H1 (cell line): ENCODE measurements around the gene TRAPPC2B. TPM values are rescaled to one million over a fixed set of nuclear protein-coding genes. Genes with fewer than 3 reads are reported as not detected.

Experiments used
- CTCF ChIA-PET: fragments of 300-600 bp; sonication (Branson Sonifier 250); formaldehyde crosslinking; loops from one replicate; lab custom pipeline; 2021; ENCODE audit not compliant: partially characterized antibody; lab: Charles Lee
- POLR2A ChIA-PET: fragments of 300-600 bp; sonication (Branson Sonifier 250); formaldehyde crosslinking; loops from one replicate; lab custom pipeline; 2021; ENCODE audit warnings: inconsistent platforms; ENCODE audit not compliant: partially characterized antibody; lab: Charles Lee
- DNase-seq, 2 experiments: peaks; one replicate each; pipeline versions ENCODE4 v3.0.0 to v3.0.0-alpha.2; 2010 to 2022; ENCODE audit warnings: low spot score in 2 of 2, low read depth in 1 of 2, mixed read lengths in 1 of 2
- FAIRE-seq: peaks from 2 replicates; lab custom pipeline; 2011; peaks lifted over from hg19 to GRCh38; lab: Jason Lieb, UNC
- H2AFZ ChIP-seq: 2 replicates; pipeline ENCODE4 v1.8.1; 2012; ENCODE audit warnings: low read length, inconsistent platforms
- H2AK5ac ChIP-seq: 2 replicates; pipeline ENCODE4 v1.6.1; 2013; ENCODE audit warnings: low read depth, low read length
- H2BK120ac ChIP-seq: replicated peaks from 2 replicates; pipeline ENCODE3; 2013; ENCODE audit warnings: low read depth, low read length, inconsistent platforms
- H2BK12ac ChIP-seq: 2 replicates; pipeline ENCODE4 v1.6.1; 2013; ENCODE audit warnings: low read depth, low read length
- H2BK15ac ChIP-seq: 2 replicates; pipeline ENCODE4 v1.6.1; 2013; ENCODE audit warnings: low read length
- H2BK20ac ChIP-seq: 2 replicates; pipeline ENCODE4 v1.6.1; 2013; ENCODE audit warnings: low read length
- H2BK5ac ChIP-seq: 2 replicates; pipeline ENCODE4 v1.6.1; 2013; ENCODE audit warnings: low read depth, low read length
- H3K14ac ChIP-seq: 2 replicates; pipeline ENCODE4 v1.6.1; 2013; ENCODE audit warnings: inconsistent platforms; ENCODE audit not compliant: insufficient read length
- H3K18ac ChIP-seq: 2 replicates; pipeline ENCODE4 v1.6.1; 2013; ENCODE audit warnings: low read length; ENCODE audit errors: extremely low read depth
- H3K23ac ChIP-seq: 2 replicates; pipeline ENCODE4 v1.6.1; 2013; ENCODE audit warnings: inconsistent platforms; ENCODE audit not compliant: insufficient read length
- H3K23me2 ChIP-seq: 2 replicates; pipeline ENCODE4 v1.6.1; 2013; ENCODE audit warnings: low read depth, low read length
- H3K27ac ChIP-seq: 2 replicates; pipeline ENCODE4 v1.6.1; 2011; ENCODE audit warnings: low read depth, low read length, inconsistent platforms
- H3K27me3 ChIP-seq, 4 experiments: replicated peaks in 1 of 4; 1 replicate in 1 of 4; 2 replicates in 3 of 4; pipeline versions ENCODE4 v1.6.1 to v1.8.1; 2011 to 2013; ENCODE audit warnings: low read length in 3 of 4, mild to moderate bottlenecking in 3 of 4, inconsistent platforms in 2 of 4, mixed read lengths in 2 of 4, moderate library complexity in 1 of 4; ENCODE audit not compliant: control insufficient read depth in 3 of 4, insufficient read depth in 3 of 4; ENCODE audit errors: extremely low read depth in 1 of 4
- H3K36me3 ChIP-seq, 4 experiments: 2 replicates each; pipeline versions ENCODE4 v1.6.1 to v1.8.1; 2011 to 2013; ENCODE audit warnings: mild to moderate bottlenecking in 4 of 4, low read length in 3 of 4, moderate library complexity in 2 of 4, control low read depth in 1 of 4, inconsistent platforms in 1 of 4; ENCODE audit not compliant: insufficient read depth in 4 of 4, control insufficient read depth in 2 of 4
- H3K4ac ChIP-seq: replicated peaks from 2 replicates; pipeline ENCODE3; 2013; ENCODE audit warnings: low read length, low read depth, mixed read lengths, inconsistent platforms; ENCODE audit not compliant: insufficient read length
- H3K4me1 ChIP-seq, 4 experiments: replicated peaks in 1 of 4; 1 replicate in 1 of 4; 2 replicates in 3 of 4; pipeline versions ENCODE4 v1.6.1 to v1.8.1; 2011 to 2013; ENCODE audit warnings: low read length in 3 of 4, inconsistent platforms in 2 of 4, mixed read lengths in 1 of 4; ENCODE audit not compliant: insufficient read depth in 4 of 4, control insufficient read depth in 3 of 4
- H3K4me2 ChIP-seq, 2 experiments: 2 replicates each; pipeline versions ENCODE4 v1.6.1 to v1.8.1; 2011 to 2013; ENCODE audit warnings: low read depth in 2 of 2, low read length in 2 of 2, control low read depth in 1 of 2, inconsistent platforms in 1 of 2, mild to moderate bottlenecking in 1 of 2; ENCODE audit not compliant: insufficient read depth in 1 of 2
- H3K4me3 ChIP-seq, 4 experiments: fragments of 200-600, 300-600 bp in 1 of 4; sonication (generic), shearing (Covaris generic), sonication (Bioruptor Twin) in 1 of 4; 2 replicates each; pipeline versions ENCODE4 v1.5.1 to v1.8.1; 2011 to 2016; ENCODE audit warnings: low read length in 4 of 4, low read depth in 3 of 4, control low read depth in 2 of 4, inconsistent platforms in 2 of 4, mild to moderate bottlenecking in 2 of 4, mixed read lengths in 1 of 4, moderate library complexity in 1 of 4; ENCODE audit not compliant: insufficient read depth in 2 of 4; ENCODE audit errors: extremely low read depth in 1 of 4
- H3K56ac ChIP-seq: replicated peaks from 2 replicates; pipeline ENCODE3; 2013; ENCODE audit warnings: low read depth, mild to moderate bottlenecking, mixed read lengths, low read length, inconsistent platforms; ENCODE audit not compliant: insufficient read length
- H3K79me1 ChIP-seq: 2 replicates; pipeline ENCODE4 v1.6.1; 2013; ENCODE audit warnings: low read depth, low read length, control low read depth
- H3K79me2 ChIP-seq, 2 experiments: 2 replicates each; pipeline versions ENCODE4 v1.6.1 to v1.8.1; 2012 to 2013; ENCODE audit warnings: low read length in 2 of 2, mild to moderate bottlenecking in 2 of 2, inconsistent platforms in 1 of 2; ENCODE audit not compliant: insufficient read depth in 2 of 2, control insufficient read depth in 1 of 2
- H3K9ac ChIP-seq, 4 experiments: replicated peaks in 1 of 4; 1 replicate in 1 of 4; 2 replicates in 3 of 4; pipeline versions ENCODE4 v1.6.1 to v1.8.1; 2011 to 2013; ENCODE audit warnings: low read depth in 3 of 4, low read length in 3 of 4, control low read depth in 2 of 4, mild to moderate bottlenecking in 2 of 4, moderate library complexity in 2 of 4, inconsistent platforms in 1 of 4; ENCODE audit errors: extremely low read depth in 1 of 4
- H3K9me3 ChIP-seq, 2 experiments: 2 replicates each; pipeline versions ENCODE4 v1.6.1 to v1.8.1; 2012 to 2013; ENCODE audit warnings: mild to moderate bottlenecking in 2 of 2, moderate library complexity in 2 of 2, control low read depth in 1 of 2, inconsistent platforms in 1 of 2, low read depth in 1 of 2, low read length in 1 of 2, mixed read lengths in 1 of 2; ENCODE audit not compliant: insufficient read depth in 2 of 2
- H4K20me1 ChIP-seq, 2 experiments: replicated peaks in 1 of 2; 2 replicates each; pipeline versions ENCODE3 to v1.8.1; 2011 to 2013; ENCODE audit warnings: inconsistent platforms in 2 of 2, low read length in 2 of 2, mild to moderate bottlenecking in 1 of 2; ENCODE audit not compliant: insufficient read depth in 2 of 2, control insufficient read depth in 1 of 2
- H4K5ac ChIP-seq: 2 replicates; pipeline ENCODE4 v1.6.1; 2013; ENCODE audit warnings: low read length, low read depth, mixed read lengths, inconsistent platforms; ENCODE audit not compliant: insufficient read length
- H4K8ac ChIP-seq: 2 replicates; pipeline ENCODE4 v1.8.0; 2013; ENCODE audit warnings: mild to moderate bottlenecking, moderate library complexity, low read length, inconsistent platforms; ENCODE audit not compliant: insufficient read depth; ENCODE audit errors: extremely low read depth
- H4K91ac ChIP-seq: replicated peaks from 2 replicates; pipeline ENCODE3; 2013; ENCODE audit warnings: low read length, mixed read lengths, inconsistent platforms; ENCODE audit not compliant: insufficient read length
- BACH1 ChIP-seq: IDR thresholded peaks from 2 replicates; pipeline ENCODE4 v1.6.1; 2012; ENCODE audit warnings: low read length, improper control_type of control experiment
- CHD2 ChIP-seq: IDR thresholded peaks from 2 replicates; pipeline ENCODE4 v1.6.1; 2012; ENCODE audit warnings: low read length, improper control_type of control experiment
- GTF2F1 ChIP-seq: IDR thresholded peaks from 2 replicates; pipeline ENCODE4 v1.6.1; 2012; ENCODE audit warnings: low read depth, low read length, improper control_type of control experiment, borderline replicate concordance
- TBP ChIP-seq: IDR thresholded peaks from 2 replicates; pipeline ENCODE4 v1.6.1; 2011; ENCODE audit warnings: low read depth, low read length, improper control_type of control experiment
- WGBS, 2 experiments: shearing (Covaris generic) in 1 of 2; methylation state at CpG; one replicate each; pipeline versions ENCODE4 v1.1.6 to v1.1.7; 2013 to 2015; ENCODE audit warnings: low lambda C conversion rate in 2 of 2, mixed read lengths in 2 of 2, inconsistent platforms in 1 of 2, low coverage in 1 of 2, missing lambda C conversion rate in 1 of 2; ENCODE audit not compliant: insufficient replicate concordance in 2 of 2, insufficient coverage in 1 of 2, insufficient read length in 1 of 2; ENCODE audit errors: extremely low coverage in 1 of 2, missing lambda C conversion rate in 1 of 2; 5-methylcytosine and 5-hydroxymethylcytosine counted together
- polyA plus RNA-seq, 7 experiments: library from polyadenylated mRNA; depleted of rRNA in 3 of 7; stranded (reverse) in 5 of 7; unstranded in 2 of 7; fragments of >200 nt in 5 of 7; fragments of 200-250 nt in 2 of 7; gene quantifications; 1 replicate in 5 of 7; 2 replicates in 1 of 7; 4 replicates in 1 of 7; pipeline versions ENCODE4 v1.2.1 to v1.2.3, GENCODE V29; 2011 to 2013; ENCODE audit warnings: missing spikeins in 2 of 7, mixed read lengths in 2 of 7
- total RNA-seq: library from RNA; stranded (reverse); fragmentation: NEBNext Ultra II Directional; extraction: Animal tissue kit (Norgen Biotek cat#: 25700); gene quantifications from 2 replicates; pipeline ENCODE4 v1.2.1, GENCODE V29; 2021

TRAPPC2B gene
- total and polyA plus RNA-seq, 2 of the 8 experiments (the other 6 are each of a cell fraction or from before 2014, with no cell fraction given) = 8.7 to 28.3 TPM

- Histone ChIP-seq H3K79me2 (peaks cover 11 to 29% of the 10 kb centered on the region in 2 experiments), H3K27ac (0 out of 2 replicates have a peak overlapping the region, but pooled peaks have one; percentile 78), H2BK120ac (no peak overlapping the region), H2BK20ac (no peak overlapping the region), H3K9ac (peak overlapping the region in 3 of 4 experiments; percentile 81 to 83 (median 82); a peak in 6 of 7 replicates), H2BK15ac (no peak overlapping the region), H2BK12ac (no peak overlapping the region), H3K4ac (no peak overlapping the region), H3K9me3 (no peaks in the 10 kb centered on the region), H3K36me3 (peaks cover 5 to 20% (median 13%) of the 10 kb centered on the region in 4 experiments; a peak in 6 of 8 replicates), H2AK5ac (no peak overlapping the region), H4K91ac (no peak overlapping the region), H3K4me3 (peak overlapping the region; percentile 81 to 90 (median 87)), H4K5ac (no peak overlapping the region), H3K23me2 (peaks cover 7% of the 10 kb centered on the region), H4K20me1 (peaks cover 0 to 7% of the 10 kb centered on the region in 2 experiments), H3K4me2 (peak overlapping the region; percentile 87 to 89), H3K27me3 (no peaks in the 10 kb centered on the region; a peak in 2 of 7 replicates), H3K23ac (no peak overlapping the region), H2AFZ (0 out of 2 replicates have a peak overlapping the region, but pooled peaks have one; percentile 8), H3K56ac (no peak overlapping the region), H3K18ac (no peak overlapping the region), H4K8ac (peak overlapping the region; percentile 90; the same call in 1 of the 2 replicates), H3K4me1 (peaks cover 0 to 2% (median under 1%) of the 10 kb centered on the region in 4 experiments; a peak in 3 of 7 replicates), H2BK5ac (no peak overlapping the region), H3K79me1 (peaks cover 12% of the 10 kb centered on the region), H3K14ac (no peak overlapping the region)
- 64% methylated on average over 8 of the region's 8 CpGs; no CpG with 5 or more reads in 1 of the 2 experiments for WGBS, 2 experiments
- ChIA-PET CTCF (interaction anchor here (0.7 to 1.5 kb wide), 4 partner anchors 10 to 19 kb away, joined by 3 to 4 read pairs (median 3); no protein-coding TSS in a partner anchor), POLR2A (interaction anchor here (1.1 to 1.6 kb wide), 7 partner anchors 9 to 42 kb away, joined by 3 to 5 read pairs (median 3); partner anchors contain the start of genes TRAPPC2B and ZNF547)
- FAIRE-seq (no peak), DNase-seq (no peak)
- TF ChIP-seq TBP = no peak
- TF ChIP-seq BACH1 = no peak
- no peak for TF ChIP-seq CHD2
- no peak for TF ChIP-seq GTF2F1
Observed at GRCh38 chr19:57321116-57321515, 42.2 kb upstream of the TRAPPC2B start.
